Body of pancreas (tissue), 4 donors: Measurements from ENCODE around the gene RHOJ.

Experiments used
- CTCF ChIP-seq, 7 experiments: fragments of 450-650 bp in 4 of 7; fragments of 200-600 bp in 3 of 7; sonication (generic) in 3 of 7; IDR thresholded peaks; one replicate each; pipeline ENCODE4 v1.5.1; 2016 to 2019; ENCODE audit warnings: antibody characterized with exemption in 7 of 7
- POLR2A ChIP-seq, 3 donors: fragments of 450-650 bp; IDR thresholded peaks; one replicate each; pipeline ENCODE4 v1.6.1; 2016; ENCODE audit warnings: antibody characterized with exemption in 3 of 3, mild to moderate bottlenecking in 2 of 3

DNA sequence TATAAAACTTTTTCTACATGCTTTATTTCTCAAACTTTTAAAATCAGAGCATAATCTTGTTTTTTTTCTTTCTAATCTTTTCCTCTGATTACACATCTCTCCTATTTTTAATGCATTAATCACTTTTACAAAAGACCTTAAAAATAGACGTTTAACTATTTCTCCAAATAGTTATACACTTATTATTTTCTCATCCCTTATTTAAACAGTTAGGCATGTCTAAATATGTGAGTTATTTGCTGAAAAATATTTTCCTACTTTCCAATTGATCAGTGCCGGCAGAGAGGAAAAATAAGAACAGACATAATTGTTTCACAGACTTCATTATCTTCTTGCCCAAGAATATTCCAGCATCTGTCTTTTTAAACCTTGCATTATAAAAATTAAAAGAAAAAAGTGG, 28.7 kb upstream of the RHOJ start:
- TF ChIP-seq POLR2A (IDR thresholded peaks at IDR 0.05) (no peak), CTCF (IDR thresholded peaks at IDR 0.05) (no peak)
